Coronary artery (tissue), 2 donors: ENCODE data around the gene ZNF638.
A peak's percentile ranks its signal among the peaks of the same experiment; 100 is the strongest.
"Not testable (repeated sequence)": the region's sequence is repeated elsewhere in the genome, so short reads cannot be mapped to it uniquely, and the experiment has no call there.

Source experiments
- DNase-seq: peaks from one replicate; pipeline ENCODE4 v3.0.0-alpha.2; 2017; ENCODE audit warnings: low spot score
- H3K27ac ChIP-seq, 2 donors: fragments of 200-600 bp; sonication (generic); one replicate each; pipeline ENCODE4 v1.5.1; 2016 to 2019
- H3K4me3 ChIP-seq: fragments of 200-600 bp; sonication (generic); 2 replicates; pipeline ENCODE4 v1.5.1; 2016; ENCODE audit warnings: mild to moderate bottlenecking, moderate library complexity
- CTCF ChIP-seq: fragments of 200-600 bp; sonication (generic); IDR thresholded peaks from one replicate; pipeline ENCODE4 v1.5.1; 2019; ENCODE audit warnings: antibody characterized with exemption

Gene ZNF638

GRCh38 chr2:71292159-71292558 is 39.4 kb upstream of the ZNF638 start:
- no peak for DNase-seq
- H3K27ac ChIP-seq, result no peak overlapping the region
- TF ChIP-seq CTCF, result no peak

GRCh38 chr2:71298914-71299313 is 32.7 kb upstream of the ZNF638 start:
- Histone ChIP-seq H3K4me3 (no peak overlapping the region), H3K27ac (no peak overlapping the region)
- TF ChIP-seq CTCF, result no peak
- DNase-seq, result no peak

More at GRCh38 chr2:71292159-71292558, 39.4 kb upstream of the ZNF638 start:
- H3K4me3 ChIP-seq, result no peak overlapping the region

- H3K4me3 ChIP-seq, result no peak overlapping the region
- H3K27ac ChIP-seq, result no peak overlapping the region
- DNase-seq, result no peak
- peak; percentile 46 for TF ChIP-seq CTCF
Measured at GRCh38 chr2:71299507-71299906, 32.1 kb upstream of the ZNF638 start.

GRCh38 chr2:71303849-71304248 is 27.7 kb upstream of the ZNF638 start:
- Histone ChIP-seq H3K4me3 (no peak overlapping the region), H3K27ac (no peak overlapping the region)
- TF ChIP-seq CTCF, result no peak
- DNase-seq, result no peak

- no peak for TF ChIP-seq CTCF
- Histone ChIP-seq H3K27ac (no peak overlapping the region), H3K4me3 (no peak overlapping the region)
- no peak for DNase-seq
Measured at GRCh38 chr2:71306762-71307161, 24.8 kb upstream of the ZNF638 start.

GRCh38 chr2:71313016-71313766 is 18.4 kb upstream of the ZNF638 start:
- no peak overlapping the region for H3K4me3 ChIP-seq
- DNase-seq, result no peak
- no peak for TF ChIP-seq CTCF
- H3K27ac ChIP-seq, result no peak overlapping the region

GRCh38 chr2:71317060-71317459 is 14.5 kb upstream of the ZNF638 start:
- no peak for TF ChIP-seq CTCF
- Histone ChIP-seq H3K27ac (no peak overlapping the region), H3K4me3 (no peak overlapping the region)
- no peak for DNase-seq

- H3K4me3 ChIP-seq, H3K27ac ChIP-seq, DNase-seq: not testable (repeated sequence)
Measured at GRCh38 chr2:71317900-71318299, 13.7 kb upstream of the ZNF638 start.
